HL-60 (cell line): ENCODE measurements around the gene PACRG.

ENCODE experiments used
- DNase-seq, 2 experiments: peaks; one replicate each; pipeline ENCODE4 v3.0.0-alpha.2; 2010 to 2020; ENCODE audit warnings: low read depth in 1 of 2, low spot score in 1 of 2
- H3K27ac ChIP-seq: fragments of 250-450 bp; sonication (Bioruptor Pico); replicated peaks from 2 replicates; pipeline ENCODE4 v1.5.1; 2020; ENCODE audit warnings: mild to moderate bottlenecking, moderate library complexity
- H3K27me3 ChIP-seq: fragments of 250-450 bp; sonication (Bioruptor Pico); 2 replicates; pipeline ENCODE4 v1.5.1; 2021; ENCODE audit warnings: mild to moderate bottlenecking, moderate library complexity; ENCODE audit not compliant: insufficient read depth, poor library complexity, severe bottlenecking
- H3K4me3 ChIP-seq: replicated peaks from 2 replicates; pipeline ENCODE4 v1.5.1; 2011; ENCODE audit warnings: mild to moderate bottlenecking, control low read depth, low read length; ENCODE audit not compliant: insufficient read depth
- CTCF ChIP-seq: IDR thresholded peaks from one replicate; pipeline ENCODE4 v1.5.1; 2011; ENCODE audit warnings: low read length, control low read depth, inconsistent platforms; ENCODE audit not compliant: insufficient read depth
- GABPA ChIP-seq: IDR thresholded peaks from 2 replicates; pipeline ENCODE4 v1.6.1; 2012; ENCODE audit warnings: low read depth
- POLR2AphosphoS5 ChIP-seq: IDR thresholded peaks from 2 replicates; pipeline ENCODE4 v1.6.1; 2012; ENCODE audit warnings: low read depth
- REST ChIP-seq: IDR thresholded peaks from 2 replicates; pipeline ENCODE4 v1.6.1; 2012; ENCODE audit warnings: low read depth; ENCODE audit not compliant: insufficient replicate concordance
- SPI1 ChIP-seq: IDR thresholded peaks from 2 replicates; pipeline ENCODE4 v1.6.1; 2012; ENCODE audit warnings: low read depth, mild to moderate bottlenecking, borderline replicate concordance

PACRG gene

GRCh38 chr6:163148451-163149278 lies 420.9 kb downstream of the PACRG start:
- H3K27me3 ChIP-seq: no peaks in the 10 kb centered on the region

GRCh38 chr6:163149279-163149848 lies 421.6 kb downstream of the PACRG start:
- H3K4me3 ChIP-seq: no peak overlapping the region
- no peak for DNase-seq
- TF ChIP-seq SPI1 (no peak), CTCF (no peak), POLR2AphosphoS5 (no peak), GABPA (no peak), REST (no peak)
- H3K27me3 ChIP-seq: no peaks in the 10 kb centered on the region
- no peak overlapping the region for H3K27ac ChIP-seq

More at GRCh38 chr6:163148451-163149278, 420.9 kb downstream of the PACRG start:
- Histone ChIP-seq H3K27ac (no peak overlapping the region), H3K4me3 (no peak overlapping the region)
- TF ChIP-seq GABPA: no peak
- no peak for TF ChIP-seq CTCF
- no peak for TF ChIP-seq REST
- TF ChIP-seq POLR2AphosphoS5: no peak
- no peak for TF ChIP-seq SPI1
- peak in 1 of 2 experiments; percentile 9 for DNase-seq

GRCh38 chr6:163151212-163151611 lies 423.4 kb downstream of the PACRG start:
- no peak for TF ChIP-seq GABPA
- TF ChIP-seq REST: no peak
- no peak for TF ChIP-seq CTCF
- no peak for TF ChIP-seq POLR2AphosphoS5
- TF ChIP-seq SPI1: no peak
- Histone ChIP-seq H3K4me3 (no peak overlapping the region), H3K27ac (no peak overlapping the region), H3K27me3 (no peaks in the 10 kb centered on the region)
- DNase-seq: no peak
